ENCODE data around the gene ANKRD13C.
A peak's percentile ranks its signal among the peaks of the same experiment; 100 is the strongest.
"Not testable (repeated sequence)": the region's sequence is repeated elsewhere in the genome, so short reads cannot be mapped to it uniquely, and the experiment has no call there.

The ANKRD13C gene, protein sequence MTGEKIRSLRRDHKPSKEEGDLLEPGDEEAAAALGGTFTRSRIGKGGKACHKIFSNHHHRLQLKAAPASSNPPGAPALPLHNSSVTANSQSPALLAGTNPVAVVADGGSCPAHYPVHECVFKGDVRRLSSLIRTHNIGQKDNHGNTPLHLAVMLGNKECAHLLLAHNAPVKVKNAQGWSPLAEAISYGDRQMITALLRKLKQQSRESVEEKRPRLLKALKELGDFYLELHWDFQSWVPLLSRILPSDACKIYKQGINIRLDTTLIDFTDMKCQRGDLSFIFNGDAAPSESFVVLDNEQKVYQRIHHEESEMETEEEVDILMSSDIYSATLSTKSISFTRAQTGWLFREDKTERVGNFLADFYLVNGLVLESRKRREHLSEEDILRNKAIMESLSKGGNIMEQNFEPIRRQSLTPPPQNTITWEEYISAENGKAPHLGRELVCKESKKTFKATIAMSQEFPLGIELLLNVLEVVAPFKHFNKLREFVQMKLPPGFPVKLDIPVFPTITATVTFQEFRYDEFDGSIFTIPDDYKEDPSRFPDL

GRCh38 chr1:70354332-70355110, at the start of gene ANKRD13C:
Gene ANKRD13C (minus strand): TSS chr1:70354722. CDS start chr1:70354408, 314 bp downstream.
- DNase-seq (ENCODE audit: low spot score): peak; percentile 97

- DNase-seq (ENCODE audit: low spot score): no peak
Observed at GRCh38 chr1:70403759-70404158, 49.2 kb upstream of the ANKRD13C start.

DNA sequence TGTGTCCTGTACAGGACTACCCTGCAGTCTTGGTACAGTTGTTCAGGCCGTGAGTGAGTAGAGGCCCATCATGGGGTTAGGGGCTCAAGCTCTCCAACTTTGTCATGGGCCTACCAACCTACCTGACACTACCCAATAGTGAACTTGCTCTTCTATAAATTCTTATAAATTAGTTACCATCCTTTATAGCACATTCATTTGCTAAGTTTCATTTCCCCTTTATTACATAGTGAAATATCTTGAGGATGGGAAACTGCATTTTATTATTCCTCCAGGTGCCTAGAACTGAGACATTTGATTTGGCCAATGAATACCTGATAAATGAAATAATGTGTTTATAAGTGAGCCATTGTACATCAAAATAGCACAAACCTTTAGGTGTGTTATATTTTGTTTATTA, 47.5 kb upstream of the ANKRD13C start:
- DNase-seq (ENCODE audit: low spot score): no peak

- no peak for DNase-seq (ENCODE audit: low spot score)
Observed at GRCh38 chr1:70400335-70400734, 45.8 kb upstream of the ANKRD13C start.

- DNase-seq (ENCODE audit: low spot score): no peak
Observed at GRCh38 chr1:70397013-70397412, 42.5 kb upstream of the ANKRD13C start.

DNA sequence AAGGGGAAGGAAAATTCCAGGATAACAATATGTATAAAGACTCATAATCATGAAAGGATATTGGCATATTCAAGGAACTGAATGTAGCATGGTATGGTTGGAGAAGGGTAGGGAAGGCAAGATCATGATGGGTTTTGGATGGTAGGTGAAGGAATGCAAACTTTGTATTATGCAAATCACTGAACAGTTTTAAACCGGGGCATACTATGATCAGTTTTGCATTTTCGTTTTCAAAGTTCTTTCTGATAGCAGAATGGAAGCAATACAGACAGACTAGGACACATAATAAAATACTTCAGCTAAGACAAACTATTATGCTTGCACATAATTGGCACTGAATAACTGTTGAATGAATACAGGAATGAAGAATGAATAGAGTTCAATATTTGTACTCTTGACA, 42.1 kb upstream of the ANKRD13C start:
- no peak for DNase-seq (ENCODE audit: low spot score)

GRCh38 chr1:70392626-70393025, 38.1 kb upstream of the ANKRD13C start:
- no peak for DNase-seq (ENCODE audit: low spot score)

DNA sequence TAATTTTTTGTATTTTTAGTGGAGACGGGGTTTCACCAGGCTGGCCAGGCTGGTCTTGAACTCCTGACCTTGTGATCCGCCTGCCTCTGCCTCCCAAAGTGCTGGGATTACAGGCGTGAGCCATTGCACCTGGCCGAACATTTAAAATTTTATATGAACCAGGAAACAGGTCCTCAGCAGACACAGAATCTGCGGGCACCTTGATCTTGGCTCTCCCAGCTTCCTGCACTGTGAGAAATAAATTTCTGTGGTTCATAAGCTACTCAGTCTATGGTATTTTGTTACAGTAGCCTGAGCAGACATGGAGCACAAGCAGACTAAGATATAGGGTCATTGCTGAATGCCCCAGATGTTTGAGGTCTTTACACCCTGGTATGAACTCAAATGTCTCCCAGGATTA, 33.0 kb upstream of the ANKRD13C start:
- no peak for DNase-seq (ENCODE audit: low spot score)

- DNase-seq (ENCODE audit: low spot score): no peak
Observed at GRCh38 chr1:70386121-70386520, 31.6 kb upstream of the ANKRD13C start.

- no peak for DNase-seq (ENCODE audit: low spot score)
Observed at GRCh38 chr1:70385477-70385876, 31.0 kb upstream of the ANKRD13C start.

GRCh38 chr1:70384542-70384941, 30.0 kb upstream of the ANKRD13C start:
- no peak for DNase-seq (ENCODE audit: low spot score)

- no peak for DNase-seq (ENCODE audit: low spot score)
Observed at GRCh38 chr1:70383483-70383882, 29.0 kb upstream of the ANKRD13C start.

- no peak for DNase-seq (ENCODE audit: low spot score)
Observed at GRCh38 chr1:70382682-70383081, 28.2 kb upstream of the ANKRD13C start.

DNA sequence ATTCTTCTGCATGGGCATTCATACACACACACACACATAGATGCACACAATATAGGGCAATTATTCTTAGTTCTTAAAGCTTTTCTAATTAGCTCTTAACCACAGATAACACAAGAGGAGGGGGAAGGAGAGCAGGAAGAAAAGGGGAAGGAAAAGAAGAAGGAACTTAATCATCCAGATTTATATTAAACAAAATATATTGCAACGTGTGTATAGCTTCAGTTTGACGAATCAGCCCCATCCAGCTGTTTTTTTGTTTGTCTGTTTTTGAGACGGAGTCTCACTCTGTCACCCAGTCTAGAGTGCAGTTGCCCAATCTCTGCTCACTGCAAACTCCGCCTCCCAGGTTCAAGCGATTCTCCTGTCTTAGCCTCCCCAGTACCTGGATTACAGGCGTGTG, 21.7 kb upstream of the ANKRD13C start:
- DNase-seq (ENCODE audit: low spot score): no peak

DNA sequence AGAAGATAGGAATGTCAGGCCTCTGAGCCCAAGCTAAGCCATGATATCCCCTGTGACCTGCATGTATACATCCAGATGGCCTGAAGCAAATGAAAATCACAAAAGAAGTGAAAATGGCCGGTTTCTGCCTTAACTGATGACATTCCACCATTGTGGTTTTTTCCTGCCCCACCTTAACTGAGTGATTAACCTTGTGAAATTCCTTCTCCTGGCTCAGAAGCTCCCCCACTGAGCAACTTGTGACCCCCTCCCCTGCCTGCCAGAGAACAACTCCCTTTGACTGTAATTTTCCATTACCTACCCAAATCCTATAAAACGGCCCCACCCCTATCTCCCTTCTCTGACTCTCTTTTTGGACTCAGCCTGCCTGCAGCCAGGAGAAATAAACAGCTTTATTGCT, 19.1 kb upstream of the ANKRD13C start:
- not testable (repeated sequence) for DNase-seq (ENCODE audit: low spot score)

- no peak for DNase-seq (ENCODE audit: low spot score)
Observed at GRCh38 chr1:70372426-70372825, 17.9 kb upstream of the ANKRD13C start.

- not testable (repeated sequence) for DNase-seq (ENCODE audit: low spot score)
Observed at GRCh38 chr1:70371586-70371985, 17.1 kb upstream of the ANKRD13C start.

- DNase-seq (ENCODE audit: low spot score): not testable (repeated sequence)
Observed at GRCh38 chr1:70367397-70367796, 12.9 kb upstream of the ANKRD13C start.

DNA sequence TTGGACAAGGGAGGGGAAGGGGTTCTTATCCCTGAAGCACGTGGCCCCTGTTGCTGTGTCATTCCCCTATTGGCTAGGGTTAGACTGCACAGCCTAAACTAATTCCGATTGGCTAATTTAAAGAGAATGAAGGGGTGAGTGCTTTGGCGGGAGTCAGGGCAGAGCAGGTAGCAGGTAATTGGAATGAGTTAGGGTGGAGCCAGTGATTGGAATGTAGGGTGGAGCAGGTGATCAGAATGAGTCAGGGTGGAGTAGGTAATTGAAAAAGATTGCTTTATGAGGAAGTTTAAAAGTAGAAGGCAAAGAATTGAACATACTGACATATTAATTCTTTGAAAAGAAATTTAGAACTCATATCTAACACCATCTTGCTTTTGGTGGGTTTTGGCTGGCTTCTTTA, 12.5 kb upstream of the ANKRD13C start:
- not testable (repeated sequence) for DNase-seq (ENCODE audit: low spot score)

GRCh38 chr1:70366425-70366952, 12.0 kb upstream of the ANKRD13C start:
- not testable (repeated sequence) for DNase-seq (ENCODE audit: low spot score)

DNA sequence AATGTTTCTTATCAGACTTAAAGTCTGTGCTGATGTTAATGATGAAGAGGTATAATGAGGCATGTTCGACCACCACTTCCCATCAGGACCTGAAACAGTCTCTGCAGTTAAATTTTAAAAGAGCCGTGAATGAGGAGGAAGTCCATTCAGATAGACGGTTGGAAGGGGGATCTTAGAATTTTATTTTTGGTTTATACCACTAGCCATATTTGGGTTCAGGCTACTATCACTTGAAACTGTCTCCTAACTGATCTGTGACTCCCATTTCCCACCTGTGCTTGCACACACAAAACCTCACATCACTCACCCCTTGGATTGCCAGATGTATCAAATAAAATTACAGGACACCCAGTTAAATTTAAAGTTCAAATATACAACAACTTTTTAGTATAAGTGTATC, 9.9 kb upstream of the ANKRD13C start:
- no peak for DNase-seq (ENCODE audit: low spot score)

DNA sequence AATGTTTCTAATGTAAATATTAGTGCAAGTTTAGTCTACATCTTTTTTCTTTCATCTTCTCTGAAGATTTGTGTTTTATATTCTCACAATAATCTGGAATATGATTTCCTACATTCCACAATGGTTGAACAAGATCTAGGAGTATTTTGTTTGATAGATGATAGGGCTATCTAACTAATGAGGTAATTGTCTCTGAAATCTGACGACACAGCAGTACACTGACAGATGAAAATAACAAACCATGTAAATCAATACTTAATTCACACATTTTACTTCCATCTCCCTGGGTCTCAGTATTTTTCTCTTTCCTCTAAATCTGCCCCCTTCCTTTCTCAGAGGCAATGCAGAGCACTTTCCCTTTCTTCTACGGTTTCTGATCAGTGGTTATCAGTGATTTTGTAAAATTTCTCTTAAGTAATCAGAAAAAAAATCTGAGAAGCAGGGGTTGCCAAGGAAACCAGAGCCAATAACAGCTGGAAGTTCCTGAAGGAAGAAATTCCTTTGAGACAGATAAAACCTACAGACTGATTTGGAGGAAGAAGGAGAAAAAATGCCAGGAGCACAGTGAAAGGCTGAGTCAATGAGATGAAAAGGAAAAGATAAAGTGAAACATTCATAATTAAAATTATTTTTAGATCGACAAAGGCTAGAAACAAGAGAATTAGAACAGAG, 7.3 kb upstream of the ANKRD13C start:
- no peak for DNase-seq (ENCODE audit: low spot score)
